ENCODE measurements around the gene WWOX. TPM values are rescaled to one million over a fixed set of nuclear protein-coding genes. Genes with fewer than 3 reads are reported as not detected.

The WWOX gene
- total RNA-seq, 1 experiment from 2014 or later, result 28.3 TPM

- no peaks in the 10 kb centered on the region for H3K9me2 ChIP-seq (replicated peaks; ENCODE audit: low read length)
- no peaks in the 10 kb centered on the region for H3K4me1 ChIP-seq (ENCODE audit: insufficient read depth, low read length)
- ChIA-PET POLR2A (ENCODE audit: unreplicated experiment) (no interaction called here), CTCF (no interaction called here)
- H3K9me3 ChIP-seq (ENCODE audit: low read length), result no peaks in the 10 kb centered on the region
- H3F3A ChIP-seq (ENCODE audit: low read length, unreplicated experiment), result no peaks in the 10 kb centered on the region
- no peaks in the 10 kb centered on the region for H3K36me3 ChIP-seq (ENCODE audit: low read depth, low read length)
- no peak overlapping the region for H3K27ac ChIP-seq (ENCODE audit: low read length)
- BruUV-seq (replicated peaks), result no TSS peak
- intact Hi-C loops (cut with micrococcal nuclease), result no loop called here
- H3K4me2 ChIP-seq (ENCODE audit: low read length), result no peak overlapping the region
- ATAC-seq, result no peak
- DNase-seq, result no peak
- no peak for TF ChIP-seq EZH2 (IDR thresholded peaks at IDR 0.05; ENCODE audit: low read length, unreplicated experiment)
- H3K27me3 ChIP-seq (ENCODE audit: low read length), result no peaks in the 10 kb centered on the region
- no peaks in the 10 kb centered on the region for H4K20me1 ChIP-seq (ENCODE audit: low read length)
- H3K79me2 ChIP-seq (ENCODE audit: low read length), result no peaks in the 10 kb centered on the region
- no peak overlapping the region for H2AFZ ChIP-seq (ENCODE audit: low read length)
- no peak overlapping the region for H3K9ac ChIP-seq (ENCODE audit: low read length)
- no peak overlapping the region for H3K4me3 ChIP-seq (ENCODE audit: low read length)
Measured at GRCh38 chr16:79001156-79001967, 901.9 kb downstream of the WWOX start.

- no peaks in the 10 kb centered on the region for H3K9me2 ChIP-seq (replicated peaks; ENCODE audit: low read length)
- H4K20me1 ChIP-seq (ENCODE audit: low read length), result no peaks in the 10 kb centered on the region
- POLR2A ChIA-PET (ENCODE audit: unreplicated experiment), result no interaction called here
- H3K9ac ChIP-seq (ENCODE audit: low read length), result no peak overlapping the region
- DNase-seq, result no peak
- no peaks in the 10 kb centered on the region for H3K4me1 ChIP-seq (ENCODE audit: insufficient read depth, low read length)
- ATAC-seq, result no peak
- CTCF ChIA-PET, result no interaction called here
- no peak overlapping the region for H2AFZ ChIP-seq (ENCODE audit: low read length)
- H3K27me3 ChIP-seq (ENCODE audit: low read length), result no peaks in the 10 kb centered on the region
- H3K9me3 ChIP-seq (ENCODE audit: low read length), result no peaks in the 10 kb centered on the region
- no peaks in the 10 kb centered on the region for H3F3A ChIP-seq (ENCODE audit: low read length, unreplicated experiment)
- no TSS peak for BruUV-seq (replicated peaks)
- no peaks in the 10 kb centered on the region for H3K79me2 ChIP-seq (ENCODE audit: low read length)
- H3K36me3 ChIP-seq (ENCODE audit: low read depth, low read length), result no peaks in the 10 kb centered on the region
- no peak overlapping the region for H3K27ac ChIP-seq (ENCODE audit: low read length)
- intact Hi-C loops (cut with micrococcal nuclease), result no loop called here
- H3K4me2 ChIP-seq (ENCODE audit: low read length), result no peak overlapping the region
- no peak overlapping the region for H3K4me3 ChIP-seq (ENCODE audit: low read length)
- TF ChIP-seq EZH2 (IDR thresholded peaks at IDR 0.05; ENCODE audit: low read length, unreplicated experiment), result no peak
- no peak for TF ChIP-seq EZH2phosphoT487 (IDR thresholded peaks at IDR 0.05; ENCODE audit: borderline replicate concordance, low read length)
- TF ChIP-seq, protein P1, sequence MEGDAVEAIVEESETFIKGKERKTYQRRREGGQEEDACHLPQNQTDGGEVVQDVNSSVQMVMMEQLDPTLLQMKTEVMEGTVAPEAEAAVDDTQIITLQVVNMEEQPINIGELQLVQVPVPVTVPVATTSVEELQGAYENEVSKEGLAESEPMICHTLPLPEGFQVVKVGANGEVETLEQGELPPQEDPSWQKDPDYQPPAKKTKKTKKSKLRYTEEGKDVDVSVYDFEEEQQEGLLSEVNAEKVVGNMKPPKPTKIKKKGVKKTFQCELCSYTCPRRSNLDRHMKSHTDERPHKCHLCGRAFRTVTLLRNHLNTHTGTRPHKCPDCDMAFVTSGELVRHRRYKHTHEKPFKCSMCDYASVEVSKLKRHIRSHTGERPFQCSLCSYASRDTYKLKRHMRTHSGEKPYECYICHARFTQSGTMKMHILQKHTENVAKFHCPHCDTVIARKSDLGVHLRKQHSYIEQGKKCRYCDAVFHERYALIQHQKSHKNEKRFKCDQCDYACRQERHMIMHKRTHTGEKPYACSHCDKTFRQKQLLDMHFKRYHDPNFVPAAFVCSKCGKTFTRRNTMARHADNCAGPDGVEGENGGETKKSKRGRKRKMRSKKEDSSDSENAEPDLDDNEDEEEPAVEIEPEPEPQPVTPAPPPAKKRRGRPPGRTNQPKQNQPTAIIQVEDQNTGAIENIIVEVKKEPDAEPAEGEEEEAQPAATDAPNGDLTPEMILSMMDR (conservative IDR thresholded peaks at IDR 0.05; ENCODE audit: low read depth, low read length), result no peak
Measured at GRCh38 chr16:79003026-79003609, 903.7 kb downstream of the WWOX start.

DNA sequence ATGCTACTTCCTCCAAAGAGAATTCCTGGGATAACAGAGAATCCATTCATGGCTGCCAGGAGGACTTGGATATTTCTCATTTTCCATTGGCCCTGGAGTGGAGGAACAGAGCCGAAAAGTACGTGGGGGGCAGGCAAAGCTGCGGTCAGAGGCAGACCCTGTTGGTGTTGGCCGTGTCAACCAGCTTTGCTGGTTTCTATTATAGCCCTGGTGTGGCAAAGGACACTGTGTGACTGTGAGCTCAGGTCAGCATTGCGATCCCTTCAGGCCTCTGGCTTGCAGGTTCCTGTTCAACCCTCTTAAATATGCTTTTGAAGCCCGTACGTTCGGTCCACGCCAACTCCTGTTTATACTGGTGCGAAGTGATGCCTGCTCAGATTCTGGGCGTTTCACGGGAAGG is 904.9 kb downstream of the WWOX start:
- CTCF ChIA-PET, result no interaction called here
- POLR2A ChIA-PET (ENCODE audit: unreplicated experiment), result no interaction called here
- TF ChIP-seq, protein P1 (conservative IDR thresholded peaks at IDR 0.05; ENCODE audit: low read depth, low read length), result no peak
- TF ChIP-seq EZH2 (IDR thresholded peaks at IDR 0.05; ENCODE audit: low read length, unreplicated experiment), result no peak
- TF ChIP-seq EZH2phosphoT487 (IDR thresholded peaks at IDR 0.05; ENCODE audit: borderline replicate concordance, low read length), result no peak

More for the DNA sequence above, 904.9 kb downstream of the WWOX start:
- Histone ChIP-seq H3F3A (ENCODE audit: low read length, unreplicated experiment) (no peaks in the 10 kb centered on the region), H3K27me3 (ENCODE audit: low read length) (no peaks in the 10 kb centered on the region), H3K9ac (ENCODE audit: low read length) (no peak overlapping the region), H3K4me3 (ENCODE audit: low read length) (no peak overlapping the region), H3K36me3 (ENCODE audit: low read depth, low read length) (no peaks in the 10 kb centered on the region), H3K9me3 (ENCODE audit: low read length) (no peaks in the 10 kb centered on the region), H3K79me2 (ENCODE audit: low read length) (no peaks in the 10 kb centered on the region), H3K9me2 (replicated peaks; ENCODE audit: low read length) (no peaks in the 10 kb centered on the region), H4K20me1 (ENCODE audit: low read length) (no peaks in the 10 kb centered on the region), H3K4me2 (ENCODE audit: low read length) (no peak overlapping the region), H2AFZ (ENCODE audit: low read length) (no peak overlapping the region), H3K4me1 (ENCODE audit: insufficient read depth, low read length) (no peaks in the 10 kb centered on the region), H3K27ac (ENCODE audit: low read length) (no peak overlapping the region)
- no TSS peak for BruUV-seq (replicated peaks)
- no peak for DNase-seq
- ATAC-seq, result no peak
- intact Hi-C loops (cut with micrococcal nuclease), result no loop called here
